GM12865 (cell line): ENCODE results near the gene ESR2.

ENCODE experiments used
- DNase-seq: peaks from one replicate; pipeline ENCODE4 v3.0.0; 2010; ENCODE audit warnings: low read depth
- H3K4me3 ChIP-seq: 2 replicates; pipeline ENCODE4 v1.5.1; 2011; ENCODE audit warnings: mild to moderate bottlenecking, low read depth, low read length, control low read depth
- CTCF ChIP-seq: IDR thresholded peaks from 2 replicates; pipeline ENCODE4 v1.5.1; 2011; ENCODE audit warnings: low read length, control low read depth, low read depth, inconsistent platforms; ENCODE audit not compliant: insufficient read depth; ENCODE audit errors: missing control alignments

ESR2 gene

GRCh38 chr14:64234877-64235651 lies 59.1 kb downstream of the ESR2 start:
- peak overlapping the region; percentile 40 for H3K4me3 ChIP-seq
- no peak for TF ChIP-seq CTCF
- peak; percentile 51 for DNase-seq

GRCh38 chr14:64233531-64234190 lies 60.5 kb downstream of the ESR2 start:
- no peak overlapping the region for H3K4me3 ChIP-seq
- DNase-seq, result no peak
- no peak for TF ChIP-seq CTCF

- no peak for DNase-seq
- no peak for TF ChIP-seq CTCF
- no peak overlapping the region for H3K4me3 ChIP-seq
These were observed 61.2 kb downstream of the ESR2 start for GRCh38 chr14:64232944-64233343.

GRCh38 chr14:64232095-64232838 lies 61.9 kb downstream of the ESR2 start:
- DNase-seq, result peak; percentile 74

GRCh38 chr14:64229489-64229888 lies 64.7 kb downstream of the ESR2 start:
- no peak for DNase-seq
- H3K4me3 ChIP-seq, result no peak overlapping the region
- no peak for TF ChIP-seq CTCF

More at GRCh38 chr14:64232095-64232838, 61.9 kb downstream of the ESR2 start:
- no peak overlapping the region for H3K4me3 ChIP-seq
- no peak for TF ChIP-seq CTCF

GRCh38 chr14:64227856-64228255 lies 66.3 kb downstream of the ESR2 start:
- no peak overlapping the region for H3K4me3 ChIP-seq
- no peak for TF ChIP-seq CTCF
- no peak for DNase-seq
